Pancreas (tissue), 10 donors: Measurements from ENCODE around the gene PPP3CA. TPM values are rescaled to one million over a fixed set of nuclear protein-coding genes. Genes with fewer than 3 reads are reported as not detected.

Experiments
- ATAC-seq, 4 donors: fragments of 200-7000 bp; cut with Tn5 transposase; one replicate each; pipeline versions ENCODE4 v1.8.0 to v1.9.1; 2020; ENCODE audit warnings: mild to moderate bottlenecking in 4 of 4, moderate library complexity in 4 of 4
- DNase-seq, 6 donors: peaks; one replicate each; pipeline ENCODE4 v3.0.0-alpha.2; 2020
- FAIRE-seq: peaks from 2 replicates; lab custom pipeline; 2012; peaks lifted over from hg19 to GRCh38; lab: Jason Lieb, UNC
- H3K27ac ChIP-seq, 4 donors: fragments of 200-600 bp; sonication (generic); 1 replicate in 3 of 4; 2 replicates in 1 of 4; pipeline versions ENCODE4 v1.5.0 to v1.8.0; 2020
- H3K27me3 ChIP-seq, 4 donors: fragments of 200-600 bp; one replicate each; pipeline ENCODE4 v1.8.0; 2021
- H3K36me3 ChIP-seq, 3 donors: fragments of 200-600 bp; sonication (generic) in 1 of 3; one replicate each; pipeline versions ENCODE4 v1.5.0 to v1.8.0; 2020 to 2021
- H3K4me1 ChIP-seq, 3 donors: fragments of 200-600 bp; one replicate each; pipeline ENCODE4 v1.8.0; 2021
- H3K4me3 ChIP-seq, 4 donors: fragments of 200-600 bp; sonication (generic) in 2 of 4; one replicate each; pipeline versions ENCODE4 v1.5.0 to v1.8.0; 2020 to 2021
- H3K9me3 ChIP-seq, 4 donors: fragments of 200-600 bp; one replicate each; pipeline ENCODE4 v1.8.0; 2021
- CTCF ChIP-seq, 4 donors: fragments of 200-600 bp; sonication (generic) in 3 of 4; IDR thresholded peaks; one replicate each; pipeline versions ENCODE4 v1.5.0 to v1.8.0; 2021; ENCODE audit warnings: antibody characterized with exemption in 4 of 4
- WGBS, 2 donors: extraction: QIAGEN DNeasy Blood & Tissue Kit; methylation state at CpG; one replicate each; pipeline ENCODE4 v1.1.7; 2013; 5-methylcytosine and 5-hydroxymethylcytosine counted together
- intact Hi-C, 3 donors: fragments of 100-400 bp; cut with DNase I; formaldehyde crosslinking; loops; one replicate each; pipeline versions ENCODE4 v1.11.1 to v1.14.2; 2022
- polyA plus RNA-seq, 2 donors: library from polyadenylated mRNA; stranded (reverse); fragments of 200-250 nt; gene quantifications; one replicate each; pipeline ENCODE4 v1.2.3, GENCODE V29; 2013
- total RNA-seq, 6 donors: library from RNA; stranded (reverse); fragmentation: NEBNext Ultra II Directional in 4 of 6; extraction: Animal tissue kit (Norgen Biotek cat#: 25700) in 4 of 6; gene quantifications; one replicate each; pipeline versions ENCODE4 v1.2.1 to v1.2.4, GENCODE V29; 2021 to 2023
- donor health status: healthy with polysubstance abuse.
- donor health status: DM: no; HTN: no; CAD: no; lungs with moderate emphysema.
- donor health status: DM: no; HTN: no; CAD: no.
- donor health status: control.
- donor health status: control.
- donor health status: Bipolar disorder and iron deficiency.
- donor health status: DM: yes; HTN: yes; CAD: no.
- donor health status: DM: no; HTN: no; CAD: no.
- donor health status: DM: no; HTN: no; CAD: no.
- donor health status: DM: yes; HTN: yes; CAD: no.

The PPP3CA gene
- total and polyA plus RNA-seq, 8 donors, result 4.9 to 22.7 (median 10.3) TPM

DNA sequence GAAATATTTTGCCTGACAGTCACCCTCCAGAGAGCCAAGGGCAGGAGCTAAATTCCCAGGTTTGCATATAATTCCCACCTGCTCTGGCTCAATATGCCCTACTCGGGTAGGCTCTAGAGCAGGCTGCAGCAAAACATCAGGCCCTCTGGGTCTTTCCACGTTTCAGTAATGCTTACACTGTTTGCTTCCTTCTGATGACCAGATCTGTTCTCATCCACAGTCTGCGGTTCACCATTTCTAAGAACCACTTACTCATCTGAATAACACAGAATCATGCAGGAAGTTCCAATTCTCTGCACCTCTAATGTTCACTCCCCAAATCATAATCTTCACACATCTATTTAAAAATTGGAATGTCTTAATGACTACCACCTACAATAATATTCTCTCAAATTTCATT lies 141.4 kb downstream of the PPP3CA start:
- DNase-seq (no peak), FAIRE-seq (no peak), ATAC-seq (peak in 2 of 4 donors; percentile 49 to 69)
- Histone ChIP-seq H3K27ac (no peak overlapping the region), H3K4me1 (peaks cover 0 to 1% (median 0%) of the 10 kb centered on the region in 3 donors), H3K27me3 (no peaks in the 10 kb centered on the region), H3K9me3 (no peaks in the 10 kb centered on the region), H3K36me3 (no peaks in the 10 kb centered on the region), H3K4me3 (no peak overlapping the region)
- WGBS, 2 donors, result 80 to 88% methylated on average over 3 of the region's 3 CpGs
- intact Hi-C loops, result no loop called here
- no peak for TF ChIP-seq CTCF (IDR thresholded peaks at IDR 0.05)

- no peak for TF ChIP-seq CTCF (IDR thresholded peaks at IDR 0.05)
- FAIRE-seq (no peak), ATAC-seq (no peak), DNase-seq (no peak)
- Histone ChIP-seq H3K27ac (no peak overlapping the region), H3K4me3 (no peak overlapping the region), H3K36me3 (no peaks in the 10 kb centered on the region), H3K9me3 (no peaks in the 10 kb centered on the region), H3K27me3 (no peaks in the 10 kb centered on the region), H3K4me1 (peaks cover 18 to 27% (median 22%) of the 10 kb centered on the region in 3 donors)
- 48 to 71% methylated on average over 2 of the region's 2 CpGs for WGBS, 2 donors
- intact Hi-C loops, result no loop called here
Observed at GRCh38 chr4:101201421-101201820, 145.9 kb downstream of the PPP3CA start.

GRCh38 chr4:101200561-101200960 lies 146.8 kb downstream of the PPP3CA start:
- TF ChIP-seq CTCF (IDR thresholded peaks at IDR 0.05), result no peak
- intact Hi-C loops, result no loop called here
- Histone ChIP-seq H3K36me3 (no peaks in the 10 kb centered on the region), H3K27me3 (no peaks in the 10 kb centered on the region), H3K4me3 (no peak overlapping the region), H3K9me3 (no peaks in the 10 kb centered on the region), H3K4me1 (peaks cover 18 to 27% (median 22%) of the 10 kb centered on the region in 3 donors), H3K27ac (no peak overlapping the region)
- no peak for FAIRE-seq
- DNase-seq, result no peak
- peak in 3 of 4 donors; percentile 43 to 78 (median 76) for ATAC-seq
- 75 to 81% methylated on average over 4 of the region's 4 CpGs for WGBS, 2 donors

DNA sequence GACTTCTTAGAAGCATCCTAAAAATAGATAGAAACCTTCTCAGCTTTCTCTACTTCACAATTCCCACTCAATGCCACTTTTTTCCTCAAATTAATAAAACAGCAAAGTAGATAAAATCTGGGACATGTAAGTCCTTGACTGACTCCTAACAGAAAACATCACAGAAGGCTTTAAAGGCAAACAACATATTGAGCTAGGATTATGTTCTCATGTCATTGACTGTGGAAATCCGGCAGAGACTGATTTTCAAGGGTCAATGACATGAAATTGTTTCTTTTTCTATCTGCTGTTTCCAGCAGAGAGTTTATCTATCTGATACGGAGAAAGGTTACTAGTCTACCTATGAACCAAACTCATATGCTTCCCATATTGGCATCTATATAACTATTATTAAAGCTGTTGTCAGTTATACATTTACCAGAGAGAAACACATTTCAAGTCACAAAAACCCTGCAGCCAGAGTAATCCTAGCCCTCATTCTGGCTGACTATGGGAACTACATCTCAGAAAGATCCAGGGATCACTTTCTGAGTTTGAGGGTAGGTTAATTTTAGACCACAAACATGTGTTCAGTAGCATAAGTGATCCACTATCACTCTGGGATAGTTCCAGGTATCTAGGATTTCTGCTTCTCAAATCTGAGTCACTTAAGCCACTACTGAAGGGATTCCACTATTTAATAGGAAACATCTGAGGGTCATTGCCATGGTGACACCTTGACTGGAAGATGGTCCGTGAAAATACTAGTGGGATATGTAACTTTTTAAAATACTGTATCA lies 147.6 kb downstream of the PPP3CA start:
- no peak overlapping the region for H3K27ac ChIP-seq
- H3K4me3 ChIP-seq, result no peak overlapping the region
- no peak for ATAC-seq
- H3K27me3 ChIP-seq, result no peaks in the 10 kb centered on the region
- no peaks in the 10 kb centered on the region for H3K36me3 ChIP-seq
- intact Hi-C loops, result no loop called here
- no peak for TF ChIP-seq CTCF (IDR thresholded peaks at IDR 0.05)
- H3K4me1 ChIP-seq, result peaks cover 18 to 27% (median 22%) of the 10 kb centered on the region in 3 donors
- no peak for FAIRE-seq
- 56 to 63% methylated on average over 3 of the region's 3 CpGs for WGBS, 2 donors
- DNase-seq, result no peak
- no peaks in the 10 kb centered on the region for H3K9me3 ChIP-seq
